Ectodermal cell (in vitro differentiated cells): ENCODE results near the gene REST. TPM values are rescaled to one million over a fixed set of nuclear protein-coding genes. Genes with fewer than 3 reads are reported as not detected.

Experiments
- H3K27ac ChIP-seq: 2 replicates; pipeline ENCODE4 v1.7.0; 2013; ENCODE audit warnings: mild to moderate bottlenecking, low read depth, low read length; ENCODE audit not compliant: insufficient read depth, poor library complexity, severe bottlenecking
- H3K27me3 ChIP-seq: 2 replicates; pipeline ENCODE4 v1.7.0; 2013; ENCODE audit warnings: mild to moderate bottlenecking, low read length; ENCODE audit not compliant: insufficient read depth, control insufficient read depth, poor library complexity, severe bottlenecking
- H3K36me3 ChIP-seq: one replicate; pipeline ENCODE4 v1.7.0; 2013; ENCODE audit warnings: low read length; ENCODE audit not compliant: control insufficient read depth, insufficient read depth
- H3K4me1 ChIP-seq: one replicate; pipeline ENCODE4 v1.7.0; 2013; ENCODE audit warnings: low read length; ENCODE audit not compliant: control insufficient read depth, insufficient read depth
- H3K4me3 ChIP-seq: 2 replicates; pipeline ENCODE4 v1.7.0; 2013; ENCODE audit warnings: low read depth, low read length, control low read depth; ENCODE audit not compliant: insufficient read depth
- H3K9me3 ChIP-seq: 2 replicates; pipeline ENCODE4 v1.7.0; 2013; ENCODE audit warnings: mild to moderate bottlenecking, low read length, moderate library complexity; ENCODE audit not compliant: control insufficient read depth
- WGBS, 2 experiments: methylation state at CpG; one replicate each; pipeline ENCODE4 v1.1.7; 2013; ENCODE audit warnings: missing lambda C conversion rate in 2 of 2; 5-methylcytosine and 5-hydroxymethylcytosine counted together
- polyA plus RNA-seq, 4 experiments: library from polyadenylated mRNA; stranded (reverse); fragments of 50-300 nt; gene quantifications; one replicate each; pipeline ENCODE4 v1.2.3, GENCODE V29; 2013

REST gene, protein sequence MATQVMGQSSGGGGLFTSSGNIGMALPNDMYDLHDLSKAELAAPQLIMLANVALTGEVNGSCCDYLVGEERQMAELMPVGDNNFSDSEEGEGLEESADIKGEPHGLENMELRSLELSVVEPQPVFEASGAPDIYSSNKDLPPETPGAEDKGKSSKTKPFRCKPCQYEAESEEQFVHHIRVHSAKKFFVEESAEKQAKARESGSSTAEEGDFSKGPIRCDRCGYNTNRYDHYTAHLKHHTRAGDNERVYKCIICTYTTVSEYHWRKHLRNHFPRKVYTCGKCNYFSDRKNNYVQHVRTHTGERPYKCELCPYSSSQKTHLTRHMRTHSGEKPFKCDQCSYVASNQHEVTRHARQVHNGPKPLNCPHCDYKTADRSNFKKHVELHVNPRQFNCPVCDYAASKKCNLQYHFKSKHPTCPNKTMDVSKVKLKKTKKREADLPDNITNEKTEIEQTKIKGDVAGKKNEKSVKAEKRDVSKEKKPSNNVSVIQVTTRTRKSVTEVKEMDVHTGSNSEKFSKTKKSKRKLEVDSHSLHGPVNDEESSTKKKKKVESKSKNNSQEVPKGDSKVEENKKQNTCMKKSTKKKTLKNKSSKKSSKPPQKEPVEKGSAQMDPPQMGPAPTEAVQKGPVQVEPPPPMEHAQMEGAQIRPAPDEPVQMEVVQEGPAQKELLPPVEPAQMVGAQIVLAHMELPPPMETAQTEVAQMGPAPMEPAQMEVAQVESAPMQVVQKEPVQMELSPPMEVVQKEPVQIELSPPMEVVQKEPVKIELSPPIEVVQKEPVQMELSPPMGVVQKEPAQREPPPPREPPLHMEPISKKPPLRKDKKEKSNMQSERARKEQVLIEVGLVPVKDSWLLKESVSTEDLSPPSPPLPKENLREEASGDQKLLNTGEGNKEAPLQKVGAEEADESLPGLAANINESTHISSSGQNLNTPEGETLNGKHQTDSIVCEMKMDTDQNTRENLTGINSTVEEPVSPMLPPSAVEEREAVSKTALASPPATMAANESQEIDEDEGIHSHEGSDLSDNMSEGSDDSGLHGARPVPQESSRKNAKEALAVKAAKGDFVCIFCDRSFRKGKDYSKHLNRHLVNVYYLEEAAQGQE
- 51.6 TPM for polyA plus RNA-seq (2013, experiment 1 of 4)
- 52.3 TPM for polyA plus RNA-seq (2013, experiment 2 of 4)
- polyA plus RNA-seq (2013, experiment 3 of 4): 36.9 TPM
- polyA plus RNA-seq (2013, experiment 4 of 4): 42.3 TPM

DNA sequence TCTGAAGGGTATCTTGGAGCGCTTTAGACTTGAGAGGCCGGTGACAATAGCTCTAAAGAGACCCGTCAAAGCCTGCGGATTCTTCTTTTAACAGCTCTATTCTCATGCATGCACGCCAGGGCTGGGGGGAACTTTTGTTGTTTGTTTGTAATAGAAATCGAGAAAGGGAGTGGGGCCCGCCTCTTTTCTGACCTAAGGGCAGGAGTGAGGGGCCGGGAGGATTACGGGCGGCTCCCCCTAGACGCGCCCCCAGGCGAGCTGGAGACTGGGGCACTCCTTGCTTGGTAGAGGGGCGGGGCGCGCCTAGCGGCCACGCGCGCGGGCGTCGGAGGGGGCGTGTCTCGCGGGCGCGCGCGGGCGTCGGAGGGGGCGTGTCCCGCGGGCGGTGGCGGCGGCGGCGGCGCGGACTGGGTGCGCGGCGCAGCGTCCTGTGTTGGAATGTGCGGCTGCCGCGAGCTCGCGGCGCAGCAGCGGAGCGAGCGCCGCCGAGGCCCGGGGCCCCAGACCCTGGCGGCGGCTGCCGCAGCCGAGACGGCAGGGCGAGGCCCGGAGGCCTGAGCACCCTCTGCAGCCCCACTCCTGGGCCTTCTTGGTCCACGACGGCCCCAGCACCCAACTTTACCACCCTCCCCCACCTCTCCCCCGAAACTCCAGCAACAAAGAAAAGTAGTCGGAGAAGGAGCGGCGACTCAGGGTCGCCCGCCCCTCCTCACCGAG lies at the start of gene REST:
REST (plus strand) TSS at position 412 of the 717 bp plus-strand sequence. CDS start 2,739 bp downstream, outside the sequence.
- Histone ChIP-seq H3K4me1 (peaks cover 9% of the 10 kb centered on the region), H3K27me3 (peaks cover 17% of the 10 kb centered on the region), H3K9me3 (no peaks in the 10 kb centered on the region), H3K36me3 (peaks cover 3% of the 10 kb centered on the region), H3K27ac (peak within 1 kb of the TSS; percentile 95), H3K4me3 (peak within 1 kb of the TSS; percentile 95)
- 0% methylated on average over 74 of the region's 74 CpGs for WGBS, 2 experiments

DNA sequence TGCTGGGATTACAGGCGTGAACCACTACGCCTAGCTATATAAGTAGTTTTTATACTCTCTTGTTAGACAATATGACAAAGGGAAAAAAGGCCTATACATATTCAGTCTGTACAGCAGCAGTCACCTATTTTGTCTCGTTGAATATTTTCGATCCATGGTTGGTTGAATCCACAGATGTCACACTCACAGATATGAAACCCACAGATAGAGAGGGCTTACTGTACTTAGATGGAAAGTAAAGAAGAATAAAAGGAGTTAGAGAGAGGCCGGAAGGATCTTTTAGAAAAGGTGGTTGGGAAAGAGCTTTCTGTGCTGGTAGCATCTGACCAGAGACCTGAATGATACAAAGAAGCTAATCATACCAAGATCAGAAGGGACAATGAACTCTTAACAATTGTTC lies 47.9 kb upstream of the REST start:
- H3K27me3 ChIP-seq: no peaks in the 10 kb centered on the region
- H3K4me3 ChIP-seq: no peak overlapping the region
- H3K27ac ChIP-seq: no peak overlapping the region
- no peaks in the 10 kb centered on the region for H3K36me3 ChIP-seq
- H3K4me1 ChIP-seq: no peaks in the 10 kb centered on the region
- no peaks in the 10 kb centered on the region for H3K9me3 ChIP-seq
- 65 to 72% methylated on average over 2 to 5 of the region's 5 CpGs for WGBS, 2 experiments

DNA sequence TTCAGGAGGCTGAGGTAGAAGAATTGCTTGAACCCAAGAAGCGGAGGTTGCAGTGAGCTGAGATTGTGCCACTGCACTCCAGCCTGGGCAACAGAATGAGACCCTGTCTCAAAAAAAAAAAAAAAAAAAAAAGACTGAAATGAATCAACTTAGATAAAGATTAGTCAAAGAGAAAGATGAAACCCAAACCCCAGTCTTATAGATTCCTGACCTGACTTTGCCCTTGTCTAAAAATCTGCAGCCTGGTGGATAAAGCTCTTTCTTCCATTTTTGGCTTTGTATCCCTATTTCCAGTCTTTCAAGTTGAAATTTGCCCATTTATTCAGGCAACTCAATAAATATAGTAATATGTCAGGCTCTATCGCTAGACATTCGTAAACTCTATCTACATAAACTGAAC lies 46.9 kb upstream of the REST start:
- Histone ChIP-seq H3K27me3 (no peaks in the 10 kb centered on the region), H3K9me3 (no peaks in the 10 kb centered on the region), H3K36me3 (no peaks in the 10 kb centered on the region), H3K4me3 (no peak overlapping the region), H3K4me1 (no peaks in the 10 kb centered on the region), H3K27ac (no peak overlapping the region)
- WGBS, 2 experiments: 97 to 98% methylated on average over 3 of the region's 3 CpGs

DNA sequence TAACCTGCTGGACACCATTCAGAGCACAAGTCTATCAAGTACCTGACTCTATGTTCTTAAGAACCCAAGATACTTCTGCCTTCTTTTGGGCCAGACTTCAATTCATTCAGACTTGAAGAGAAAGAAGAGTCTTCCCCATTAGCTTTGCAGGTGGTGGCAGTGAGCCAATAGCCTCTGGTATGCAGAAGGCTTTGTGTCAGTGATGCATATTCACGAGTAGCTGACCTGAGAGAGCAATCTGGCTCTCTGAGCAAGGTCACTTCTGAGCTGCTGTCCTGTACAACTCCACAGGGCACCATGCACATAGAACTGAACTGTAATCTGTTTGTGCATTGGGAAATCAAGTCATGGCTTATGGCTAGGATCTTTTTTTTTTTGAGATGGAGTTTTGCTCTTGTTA lies 46.3 kb upstream of the REST start:
- H3K36me3 ChIP-seq: no peaks in the 10 kb centered on the region
- 26 to 44% methylated on average over 1 of the region's 1 CpG for WGBS, 2 experiments

DNA sequence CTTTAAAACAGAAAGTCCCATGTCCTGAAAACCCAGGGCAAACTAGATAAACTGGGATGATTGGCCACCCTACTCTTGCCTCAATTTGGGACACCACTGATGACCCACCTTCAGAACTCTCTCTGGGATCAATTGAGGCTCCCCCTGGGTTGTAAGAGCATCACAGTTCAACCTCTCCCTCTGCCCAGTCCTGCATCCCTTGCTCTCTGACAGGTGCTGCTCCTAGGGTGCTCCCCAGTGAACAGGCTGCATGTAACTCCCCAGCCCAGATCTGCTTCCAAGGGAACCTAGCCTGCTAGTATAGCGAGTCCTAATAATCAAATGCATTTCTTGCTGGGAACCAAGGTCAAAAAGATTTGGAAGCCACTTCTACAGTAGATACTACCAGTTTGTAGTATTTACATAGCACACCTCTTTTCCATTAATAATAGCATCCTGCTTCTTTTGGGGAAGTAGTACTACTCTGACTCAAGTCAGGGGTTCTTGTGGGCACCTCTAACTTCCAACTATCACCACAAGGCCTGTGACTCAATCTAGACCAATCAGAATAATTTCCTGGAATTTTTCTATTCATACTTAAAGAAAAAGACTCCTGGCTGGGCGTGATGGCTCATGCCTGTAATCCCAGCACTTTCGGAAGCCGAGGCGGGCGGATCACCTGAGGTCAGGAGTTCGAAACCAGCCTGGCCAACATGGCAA lies 44.1 kb upstream of the REST start:
- H3K27me3 ChIP-seq: no peaks in the 10 kb centered on the region
- H3K4me3 ChIP-seq: no peak overlapping the region
- H3K4me1 ChIP-seq: no peaks in the 10 kb centered on the region
- no peaks in the 10 kb centered on the region for H3K36me3 ChIP-seq
- 93 to 94% methylated on average over 7 of the region's 7 CpGs for WGBS, 2 experiments
- no peak overlapping the region for H3K27ac ChIP-seq
- no peaks in the 10 kb centered on the region for H3K9me3 ChIP-seq

More for the DNA sequence above, 46.3 kb upstream of the REST start:
- Histone ChIP-seq H3K9me3 (no peaks in the 10 kb centered on the region), H3K27ac (no peak overlapping the region), H3K4me1 (no peaks in the 10 kb centered on the region), H3K4me3 (no peak overlapping the region), H3K27me3 (no peaks in the 10 kb centered on the region)

DNA sequence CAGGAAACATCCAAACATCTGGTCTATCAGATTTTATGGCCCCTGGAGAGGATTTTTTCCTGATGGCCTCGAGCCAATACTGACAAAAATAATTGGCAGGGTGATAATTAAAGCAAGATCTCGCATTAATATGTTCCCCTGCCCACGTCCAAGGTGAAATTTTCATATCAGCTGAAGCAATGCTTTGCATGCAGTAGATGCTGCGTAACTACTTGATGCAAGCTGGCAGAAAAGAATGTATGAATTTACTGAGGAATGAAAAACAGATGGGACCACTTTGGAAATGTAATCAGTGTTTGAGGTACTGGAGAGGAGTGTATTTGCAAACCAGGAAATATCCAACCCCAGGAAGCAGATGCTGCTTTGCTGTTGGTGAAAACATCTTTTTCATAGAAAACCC lies 36.8 kb upstream of the REST start:
- Histone ChIP-seq H3K9me3 (no peaks in the 10 kb centered on the region), H3K36me3 (no peaks in the 10 kb centered on the region), H3K27ac (peak overlapping the region; percentile 89), H3K4me3 (no peak overlapping the region), H3K4me1 (peaks cover 21% of the 10 kb centered on the region), H3K27me3 (no peaks in the 10 kb centered on the region)
- WGBS, 2 experiments: 83 to 84% methylated on average over 4 of the region's 4 CpGs

DNA sequence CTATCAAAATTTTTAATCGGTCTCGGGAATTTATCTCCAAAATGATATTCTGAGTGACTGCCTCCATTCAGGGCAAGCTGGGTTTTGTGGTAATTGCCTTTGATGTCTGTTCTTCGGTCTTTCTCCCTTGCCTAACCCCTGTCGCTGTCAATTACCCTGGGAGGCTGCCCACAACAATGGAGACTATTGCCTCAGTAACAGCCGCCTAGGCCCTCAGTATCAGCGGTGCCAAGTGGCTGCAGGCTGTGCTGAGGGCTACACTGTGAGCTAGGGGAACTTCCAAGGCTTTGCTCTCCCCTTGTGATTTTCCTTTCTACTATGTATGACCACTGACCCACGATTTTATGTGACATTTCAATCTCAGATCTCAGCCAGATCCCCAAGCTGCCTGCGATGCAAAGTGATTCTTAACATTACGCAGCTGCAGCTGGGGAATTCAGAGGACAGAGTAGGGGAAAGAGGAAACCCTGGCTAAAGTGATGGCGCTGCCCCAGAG lies 36.3 kb upstream of the REST start:
- Histone ChIP-seq H3K9me3 (no peaks in the 10 kb centered on the region), H3K4me3 (no peak overlapping the region), H3K4me1 (peaks cover 21% of the 10 kb centered on the region), H3K27ac (peak overlapping the region; percentile 89), H3K36me3 (no peaks in the 10 kb centered on the region), H3K27me3 (no peaks in the 10 kb centered on the region)
- WGBS, 2 experiments: 21 to 27% methylated on average over 10 of the region's 10 CpGs

DNA sequence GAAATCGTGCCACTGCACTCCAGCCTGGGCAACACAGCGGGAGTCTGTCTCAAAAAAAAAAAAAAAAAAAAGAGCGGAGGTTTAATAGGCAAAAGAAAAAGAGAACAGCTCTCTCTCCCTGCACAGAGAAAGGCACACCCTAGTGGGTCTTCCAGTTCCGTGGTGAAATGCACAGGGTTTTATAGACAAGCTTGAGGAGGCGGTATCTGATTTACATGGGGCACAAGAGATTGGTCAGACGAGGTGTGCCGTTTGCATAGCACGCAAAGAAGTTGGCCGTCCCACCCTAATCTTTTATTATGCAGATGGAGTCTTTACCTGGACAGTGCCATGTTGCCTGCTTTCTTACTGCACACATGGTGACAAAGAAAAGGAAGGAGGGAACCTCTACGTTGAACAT lies 33.5 kb upstream of the REST start:
- no peaks in the 10 kb centered on the region for H3K9me3 ChIP-seq
- no peaks in the 10 kb centered on the region for H3K27me3 ChIP-seq
- 52 to 63% methylated on average over 9 to 10 of the region's 10 CpGs for WGBS, 2 experiments
- no peaks in the 10 kb centered on the region for H3K36me3 ChIP-seq
- no peak overlapping the region for H3K27ac ChIP-seq
- peaks cover 21% of the 10 kb centered on the region for H3K4me1 ChIP-seq
- H3K4me3 ChIP-seq: no peak overlapping the region

DNA sequence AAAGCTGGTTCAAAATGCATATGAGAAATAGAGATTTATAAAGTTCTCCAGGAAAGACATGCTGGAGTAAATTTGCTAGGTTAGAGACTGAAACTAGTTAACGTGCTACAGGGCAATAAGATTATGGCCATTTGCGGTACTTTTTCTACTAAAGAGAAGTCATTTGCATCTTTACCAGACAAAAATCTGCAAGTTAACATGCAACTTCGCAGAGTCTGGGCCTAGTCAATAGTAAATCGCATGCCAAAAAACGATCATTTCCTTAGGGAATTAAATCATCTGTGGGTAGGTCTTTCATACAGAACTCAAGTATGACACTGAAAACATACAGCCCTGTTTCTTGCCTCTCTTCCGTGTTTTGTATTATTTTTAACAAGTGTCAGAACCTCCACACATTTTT lies 32.8 kb upstream of the REST start:
- Histone ChIP-seq H3K9me3 (no peaks in the 10 kb centered on the region), H3K27me3 (no peaks in the 10 kb centered on the region), H3K4me1 (peaks cover 21% of the 10 kb centered on the region), H3K4me3 (no peak overlapping the region), H3K27ac (no peak overlapping the region), H3K36me3 (no peaks in the 10 kb centered on the region)
- 84 to 90% methylated on average over 5 to 6 of the region's 6 CpGs for WGBS, 2 experiments
